Stimulated activated CD4-positive, alpha-beta T cell treated with anti-CD3 and anti-CD28 coated beads, Interleukin-15, amount 100 ng/mL, for 24 hours (primary cell): Measurements from ENCODE around the gene NXPE3.

Source experiments
- DNase-seq: peaks from one replicate; pipeline ENCODE4 v3.0.0-alpha.2; 2020

The NXPE3 gene

DNA sequence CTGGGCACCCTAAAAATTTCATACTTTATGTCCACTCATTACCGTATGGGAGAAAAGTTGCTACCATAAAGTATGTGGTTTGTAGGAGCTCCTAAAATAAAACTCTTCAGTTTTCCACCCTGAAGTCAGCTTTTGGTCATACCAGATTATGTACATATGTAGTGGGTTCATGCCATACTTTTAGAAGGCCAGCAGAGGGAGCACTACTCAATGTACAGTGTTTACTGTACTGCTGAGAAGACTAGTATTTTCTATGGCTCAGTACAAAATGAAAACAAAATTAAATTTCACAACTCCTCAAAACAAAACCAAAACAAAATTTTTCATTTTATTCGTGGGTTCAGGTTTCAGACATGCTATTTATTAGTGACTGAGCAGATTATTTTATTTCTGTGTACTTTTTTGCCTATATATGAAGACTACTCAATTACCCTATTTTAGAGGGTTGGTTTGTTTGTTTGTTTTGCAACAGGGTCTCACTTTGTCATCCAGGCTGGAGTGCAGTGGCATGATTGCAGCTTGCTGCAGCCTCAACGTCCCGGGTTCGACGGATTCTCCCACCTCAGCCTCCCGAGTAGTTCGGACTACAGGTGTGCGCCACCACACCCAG is 24.3 kb downstream of the NXPE3 start:
- peak; percentile 57 for DNase-seq

DNA sequence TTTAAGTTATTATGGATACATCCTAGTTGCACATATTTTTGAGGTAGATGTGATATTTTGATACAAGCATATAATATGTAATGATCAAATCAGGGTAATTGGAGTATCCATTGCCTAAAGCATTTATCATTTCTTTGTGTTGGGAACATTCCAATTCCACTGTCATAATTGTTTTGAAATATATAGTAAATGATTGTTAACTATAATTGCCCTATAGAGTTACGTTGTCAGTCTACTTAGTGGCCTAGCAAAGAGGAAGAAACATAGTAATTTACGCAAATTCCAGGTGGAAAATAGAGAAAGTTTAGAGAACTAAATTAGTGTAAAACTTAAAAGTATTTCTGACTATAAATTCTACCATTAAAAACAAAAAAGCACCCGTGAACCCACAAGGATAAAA is 24.9 kb downstream of the NXPE3 start:
- DNase-seq = no peak

DNA sequence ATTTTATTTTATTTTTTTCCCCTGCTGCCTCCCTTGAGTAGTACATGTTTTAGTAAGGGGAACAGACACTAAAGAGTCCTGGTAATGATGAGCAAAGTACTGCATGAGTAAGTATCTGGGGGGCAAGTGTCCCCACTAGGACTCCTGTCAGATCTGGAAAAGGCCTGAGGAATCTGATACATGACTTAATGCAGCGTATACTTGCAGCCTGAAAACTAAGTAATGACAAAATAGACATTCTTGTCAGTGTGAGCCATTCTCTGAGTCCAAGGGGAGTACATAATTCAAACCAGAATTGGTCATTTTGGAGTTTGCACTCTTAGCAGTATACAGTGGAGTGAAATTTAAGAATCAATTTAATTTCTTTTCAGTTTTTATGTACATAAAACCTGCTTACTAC is 27.5 kb downstream of the NXPE3 start:
- DNase-seq = no peak

DNA sequence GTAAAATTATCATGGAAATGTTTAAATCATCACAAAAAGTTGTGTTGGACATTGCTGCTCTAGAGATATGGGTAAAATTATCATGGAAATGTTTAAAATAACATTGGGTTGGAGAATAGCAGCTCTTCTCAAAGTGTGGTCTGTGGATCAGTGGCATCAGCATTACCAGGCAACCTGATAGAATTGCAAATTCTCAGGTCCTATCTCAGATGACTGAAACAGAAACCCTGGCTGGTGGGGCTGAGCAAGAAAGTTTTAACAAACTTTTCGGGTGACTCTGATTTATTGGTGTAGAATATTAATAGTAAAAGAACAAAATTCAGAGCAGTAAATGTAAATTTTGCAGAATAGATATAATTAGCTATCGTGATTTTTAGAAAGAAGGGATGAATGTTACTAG is 28.9 kb downstream of the NXPE3 start:
- no peak for DNase-seq

DNA sequence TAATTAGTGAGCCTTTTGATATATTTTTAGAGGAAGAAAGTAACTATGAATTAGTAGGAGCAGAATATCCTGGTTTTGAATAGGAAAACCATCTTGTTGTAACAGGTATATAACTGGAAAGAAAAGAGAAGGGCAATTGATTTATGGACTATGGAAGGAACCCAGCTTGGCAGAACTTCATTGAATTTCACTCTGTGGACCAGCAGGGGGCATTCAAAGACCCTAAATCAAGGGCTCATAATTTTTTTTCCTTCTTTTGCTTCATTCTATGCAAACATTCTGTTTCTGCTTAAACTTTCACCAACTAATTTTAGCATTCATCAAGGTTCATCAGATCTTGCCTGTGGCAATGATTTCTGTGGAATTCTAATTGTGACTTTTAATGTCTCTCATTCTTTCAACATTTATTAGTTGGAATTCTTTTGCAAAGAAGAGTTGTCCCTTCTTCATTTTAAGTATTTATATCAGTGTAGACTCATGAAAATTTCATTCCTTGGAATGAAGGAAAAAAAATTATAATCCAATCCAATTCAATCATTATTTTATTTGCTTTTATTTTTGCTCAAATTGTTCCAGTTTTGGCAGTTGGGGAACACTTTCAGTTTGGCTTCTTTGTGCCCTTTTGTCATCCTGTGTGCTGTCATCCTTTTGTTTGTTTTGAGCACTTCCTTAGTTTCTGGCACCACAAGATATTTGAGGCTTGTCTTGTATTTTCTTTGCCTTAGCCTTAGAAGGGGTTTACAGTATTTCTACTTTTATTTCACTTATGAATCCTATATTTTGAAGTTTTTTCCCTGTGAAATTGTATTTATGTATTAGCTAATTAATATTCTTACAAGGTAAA is 30.4 kb downstream of the NXPE3 start:
- peak; percentile 32 for DNase-seq

DNA sequence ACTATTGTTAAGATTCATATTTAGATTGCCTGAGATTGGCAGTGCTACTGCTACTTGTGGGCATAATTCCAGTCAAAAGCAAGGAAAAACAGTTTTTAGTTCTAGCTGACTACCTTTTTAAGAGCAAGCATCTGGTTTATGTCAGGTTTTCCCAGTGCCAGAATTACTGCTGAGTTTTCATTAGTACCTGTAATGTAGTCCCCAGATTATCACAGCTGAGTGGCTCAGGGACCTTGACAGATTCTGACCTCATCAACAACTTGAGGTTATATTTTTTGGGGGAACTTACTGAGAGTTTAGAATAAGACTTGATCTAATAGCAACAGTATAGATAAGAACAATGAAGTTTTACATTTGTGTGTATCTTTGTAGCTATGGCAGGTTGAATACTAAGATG is 31.0 kb downstream of the NXPE3 start:
- no peak for DNase-seq

DNA sequence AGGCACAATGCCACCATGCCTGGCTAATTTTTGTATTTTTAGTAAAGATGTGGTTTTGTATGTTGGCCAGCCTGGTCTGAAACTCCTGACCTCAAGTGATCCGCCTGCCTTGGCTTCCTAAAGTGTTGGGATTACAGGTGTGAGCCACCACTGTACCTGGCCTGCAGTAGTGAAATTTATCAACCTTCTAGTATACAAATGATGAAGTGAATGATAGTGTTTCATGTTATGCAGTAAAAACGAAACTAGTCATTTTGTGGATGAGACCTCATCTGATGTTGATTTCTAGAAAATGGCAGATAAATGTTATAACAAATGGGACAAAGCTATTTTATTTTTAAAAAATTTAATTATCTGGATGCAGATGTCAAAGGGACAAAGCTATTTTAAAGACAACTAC is 32.9 kb downstream of the NXPE3 start:
- DNase-seq = no peak

DNA sequence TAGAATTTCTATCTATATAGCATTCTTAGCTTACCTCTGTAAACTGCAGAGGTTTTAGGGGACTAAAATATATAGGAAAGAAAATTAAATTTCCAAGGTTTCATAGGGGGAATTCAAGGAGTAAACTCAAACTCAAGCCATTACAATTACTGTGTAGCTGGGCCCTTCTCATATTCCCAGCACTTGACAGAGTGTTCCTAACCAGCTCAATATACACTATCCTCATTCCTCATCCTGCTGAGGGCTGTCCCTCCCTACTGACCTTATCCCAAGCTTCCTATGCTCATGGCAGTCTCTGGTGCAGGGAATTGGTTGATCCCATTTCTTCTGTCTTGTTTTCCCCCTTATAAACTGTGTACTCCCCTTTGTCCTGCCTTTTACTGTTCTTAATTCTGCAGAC is 33.9 kb downstream of the NXPE3 start:
- DNase-seq = no peak

DNA sequence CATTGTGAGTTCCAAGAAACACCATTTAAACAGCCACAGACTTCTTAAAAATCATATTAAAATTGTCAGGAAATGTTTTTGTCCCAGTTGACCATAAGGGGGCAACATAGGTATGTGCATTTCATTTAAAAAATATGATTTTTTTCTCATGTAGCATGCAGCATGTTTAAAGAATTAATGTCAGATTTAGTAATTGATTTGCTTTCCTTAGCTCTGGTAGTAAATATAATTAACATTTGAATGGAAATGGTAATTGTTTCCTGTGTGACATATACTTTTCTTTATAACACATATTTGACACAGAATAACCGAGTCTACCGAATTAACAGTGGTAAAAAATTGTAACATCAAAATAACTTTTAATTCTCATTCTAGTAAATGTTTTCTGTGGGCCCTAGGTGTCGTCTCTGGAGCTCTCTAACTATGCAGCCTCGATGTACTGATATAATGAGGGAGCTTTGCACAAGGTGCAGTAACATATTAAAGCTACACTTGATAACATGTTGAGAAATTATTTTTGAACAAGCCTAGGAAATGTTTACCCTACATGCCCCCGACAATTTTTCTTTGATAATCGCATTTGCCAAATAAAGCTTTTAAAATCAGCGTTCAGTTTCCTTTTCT is 34.9 kb downstream of the NXPE3 start:
- no peak for DNase-seq

DNA sequence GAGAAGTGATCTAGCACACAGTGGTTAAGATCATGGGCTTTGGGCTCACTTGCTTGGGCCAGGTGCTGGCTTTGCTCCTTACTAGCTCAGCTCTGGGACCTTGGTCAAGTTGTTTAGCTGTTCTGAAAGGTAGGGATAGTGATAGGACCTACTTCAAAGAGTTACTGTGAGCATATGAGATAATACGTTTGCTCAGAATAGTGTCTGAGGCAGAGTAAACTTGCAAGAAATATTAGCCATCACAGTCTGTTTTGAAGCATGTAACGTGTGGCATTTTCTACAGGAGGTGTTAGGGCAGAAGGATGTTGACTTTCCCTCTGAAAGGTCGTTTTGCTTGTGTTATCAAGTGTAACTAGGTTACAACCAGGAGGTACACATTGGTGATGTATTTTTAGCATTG is 35.8 kb downstream of the NXPE3 start:
- DNase-seq = no peak

DNA sequence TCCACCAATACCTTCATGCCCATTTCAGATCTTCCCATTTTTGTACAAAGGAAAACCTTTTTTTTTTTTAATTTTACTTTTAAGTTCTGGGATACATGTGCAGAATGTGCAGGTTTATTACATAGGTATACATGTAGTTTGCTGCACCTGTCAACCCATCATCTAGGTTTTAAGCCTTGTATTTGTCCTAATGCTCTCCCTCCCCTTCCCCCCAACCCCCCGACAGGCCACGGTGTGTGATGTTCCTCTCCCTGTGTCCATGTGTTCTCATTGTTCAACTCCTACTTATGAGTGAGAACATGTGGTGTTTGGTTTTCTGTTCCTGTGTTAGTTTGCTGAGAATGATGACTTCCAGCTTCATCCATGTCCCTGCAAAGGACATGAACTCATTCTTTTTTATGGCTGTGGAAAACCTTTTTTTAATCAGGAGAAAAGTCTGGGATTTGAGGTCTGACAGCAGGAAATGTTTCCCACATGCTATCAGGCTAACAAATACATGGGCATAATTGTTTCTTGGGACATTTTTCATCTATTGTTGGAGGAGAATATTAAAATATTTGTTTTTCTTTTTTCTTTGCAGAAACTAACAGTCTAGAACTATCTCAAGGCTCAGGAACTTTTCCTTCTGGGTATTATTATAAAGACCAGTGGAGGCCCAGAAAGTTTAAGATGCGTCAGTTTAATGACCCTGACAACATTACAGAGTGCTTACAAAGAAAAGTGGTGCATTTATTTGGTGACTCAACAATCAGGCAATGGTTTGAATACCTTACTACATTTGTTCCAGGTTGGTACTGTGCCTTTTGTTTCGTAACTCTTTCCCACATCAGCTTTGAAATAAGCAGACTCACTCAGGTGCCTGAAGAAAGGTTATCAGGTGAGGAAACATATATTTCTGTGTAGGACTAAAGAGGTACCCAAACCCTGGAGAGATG is 37.5 kb downstream of the NXPE3 start:
- DNase-seq = no peak

DNA sequence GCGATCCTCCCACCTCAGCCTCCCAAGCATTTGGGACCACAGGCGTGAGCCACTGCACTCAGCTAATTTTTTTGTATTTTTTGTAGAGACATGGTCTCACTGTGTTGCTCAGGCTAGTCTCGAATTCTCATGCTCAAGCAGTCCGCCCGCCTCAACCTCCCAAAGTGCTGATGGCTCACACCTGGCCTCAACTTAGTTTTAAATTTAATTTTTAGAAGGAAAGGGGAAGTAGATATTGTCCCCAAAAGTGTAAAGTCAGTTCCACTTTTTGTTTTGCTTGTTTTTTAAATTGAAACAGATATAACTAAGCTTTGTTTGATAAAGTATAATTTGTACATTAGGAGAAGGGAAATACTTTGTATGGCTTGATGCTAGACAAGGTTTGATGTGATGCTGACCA is 39.0 kb downstream of the NXPE3 start:
- no peak for DNase-seq

DNA sequence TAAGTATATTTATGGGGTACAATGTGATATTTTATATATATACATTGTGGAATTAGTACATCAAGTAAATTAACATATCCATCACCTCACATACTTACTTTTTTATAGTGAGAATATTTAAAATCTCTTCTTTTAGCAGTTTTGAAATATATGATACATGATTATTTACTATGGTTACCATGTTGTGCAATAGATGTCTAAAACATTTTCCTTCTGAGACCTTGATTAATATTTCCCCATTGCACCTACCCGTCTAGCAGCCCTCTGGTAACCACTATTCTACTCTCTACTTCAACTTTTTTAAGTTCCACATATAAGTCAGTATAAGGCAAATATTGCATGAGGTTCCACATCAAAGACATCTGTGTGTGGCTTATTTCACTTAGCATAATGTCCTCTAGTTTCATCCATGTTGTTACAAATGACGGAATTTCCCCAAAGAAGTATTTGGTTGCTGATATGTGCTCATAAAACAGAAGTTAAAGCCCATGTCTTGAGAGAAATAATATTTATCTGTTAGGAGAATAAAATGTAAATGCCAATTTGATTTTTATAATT is 40.7 kb downstream of the NXPE3 start:
- DNase-seq = no peak

DNA sequence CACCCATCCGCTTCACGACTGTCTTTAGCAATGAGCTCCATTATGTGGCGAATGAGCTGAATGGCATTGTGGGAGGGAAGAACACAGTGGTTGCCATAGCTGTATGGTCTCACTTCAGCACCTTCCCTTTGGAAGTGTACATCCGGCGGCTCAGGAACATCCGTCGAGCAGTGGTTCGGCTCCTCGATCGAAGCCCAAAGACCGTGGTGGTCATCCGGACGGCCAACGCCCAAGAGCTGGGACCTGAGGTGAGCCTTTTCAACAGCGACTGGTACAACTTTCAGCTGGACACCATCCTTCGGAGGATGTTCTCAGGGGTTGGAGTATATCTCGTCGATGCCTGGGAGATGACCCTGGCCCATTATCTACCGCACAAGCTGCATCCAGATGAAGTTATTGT is 42.5 kb downstream of the NXPE3 start:
- DNase-seq = no peak

DNA sequence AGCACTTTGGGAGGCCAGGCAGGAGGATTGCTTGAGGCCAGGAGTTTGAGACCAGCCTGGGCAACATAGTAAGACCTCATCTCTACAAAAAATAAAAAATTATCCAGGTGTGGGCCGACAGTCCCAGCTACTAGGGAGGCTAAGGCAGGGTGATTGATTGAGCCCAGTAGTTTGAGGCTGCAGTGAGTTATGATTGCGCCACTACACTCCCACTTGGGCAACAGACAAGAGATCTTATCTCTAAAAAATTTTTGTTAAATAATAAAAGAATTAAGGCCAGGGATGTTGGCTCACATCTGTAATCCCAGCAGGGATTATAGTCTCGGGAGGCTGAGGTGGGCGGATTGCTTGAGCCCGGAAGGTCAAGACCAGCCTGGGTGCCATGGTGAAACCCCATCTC is 44.5 kb downstream of the NXPE3 start:
- no peak for DNase-seq

DNA sequence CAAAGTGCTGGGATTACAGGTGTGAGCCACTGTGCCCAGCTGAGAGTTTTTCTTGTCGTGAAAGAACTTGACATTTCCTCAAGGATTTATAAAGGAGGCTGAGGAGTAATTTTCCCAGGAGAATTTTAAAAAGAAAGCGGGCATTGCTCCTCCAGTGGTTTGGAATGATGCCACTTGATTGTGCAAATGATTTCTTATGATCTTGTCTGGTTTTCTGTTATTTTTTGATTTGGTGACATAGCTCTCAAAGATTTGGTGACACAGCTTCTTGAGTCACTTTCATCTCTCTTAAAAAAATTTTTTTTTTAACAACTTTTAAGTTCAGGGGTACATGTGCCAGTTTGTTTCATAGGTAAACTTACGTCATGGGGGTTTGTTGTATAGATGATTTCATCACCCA is 45.7 kb downstream of the NXPE3 start:
- no peak for DNase-seq

DNA sequence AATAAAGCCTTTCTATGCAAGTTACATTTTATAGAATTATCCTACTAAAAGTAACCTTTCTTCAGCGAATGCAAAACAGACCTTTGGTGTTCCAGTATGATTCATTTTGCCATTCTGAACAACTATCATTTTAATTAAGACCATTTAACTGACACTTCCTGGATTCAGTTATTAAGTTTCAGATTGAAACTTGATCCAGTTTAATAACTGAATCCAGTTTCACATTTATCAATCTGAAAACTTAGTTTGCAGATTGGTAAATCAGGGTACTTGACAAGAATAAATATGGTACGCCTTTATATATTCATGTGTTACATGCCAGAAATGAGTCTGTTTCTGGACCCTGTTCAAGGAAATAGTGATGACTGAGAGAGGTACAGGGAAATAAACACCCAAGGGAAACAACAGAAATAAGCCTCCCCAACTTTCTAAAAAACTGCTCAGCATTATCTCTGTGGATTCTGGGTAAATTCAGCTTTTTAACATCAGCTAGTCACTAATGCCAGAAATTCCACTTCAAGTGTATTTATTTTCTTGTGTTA is 47.0 kb downstream of the NXPE3 start:
- no peak for DNase-seq

DNA sequence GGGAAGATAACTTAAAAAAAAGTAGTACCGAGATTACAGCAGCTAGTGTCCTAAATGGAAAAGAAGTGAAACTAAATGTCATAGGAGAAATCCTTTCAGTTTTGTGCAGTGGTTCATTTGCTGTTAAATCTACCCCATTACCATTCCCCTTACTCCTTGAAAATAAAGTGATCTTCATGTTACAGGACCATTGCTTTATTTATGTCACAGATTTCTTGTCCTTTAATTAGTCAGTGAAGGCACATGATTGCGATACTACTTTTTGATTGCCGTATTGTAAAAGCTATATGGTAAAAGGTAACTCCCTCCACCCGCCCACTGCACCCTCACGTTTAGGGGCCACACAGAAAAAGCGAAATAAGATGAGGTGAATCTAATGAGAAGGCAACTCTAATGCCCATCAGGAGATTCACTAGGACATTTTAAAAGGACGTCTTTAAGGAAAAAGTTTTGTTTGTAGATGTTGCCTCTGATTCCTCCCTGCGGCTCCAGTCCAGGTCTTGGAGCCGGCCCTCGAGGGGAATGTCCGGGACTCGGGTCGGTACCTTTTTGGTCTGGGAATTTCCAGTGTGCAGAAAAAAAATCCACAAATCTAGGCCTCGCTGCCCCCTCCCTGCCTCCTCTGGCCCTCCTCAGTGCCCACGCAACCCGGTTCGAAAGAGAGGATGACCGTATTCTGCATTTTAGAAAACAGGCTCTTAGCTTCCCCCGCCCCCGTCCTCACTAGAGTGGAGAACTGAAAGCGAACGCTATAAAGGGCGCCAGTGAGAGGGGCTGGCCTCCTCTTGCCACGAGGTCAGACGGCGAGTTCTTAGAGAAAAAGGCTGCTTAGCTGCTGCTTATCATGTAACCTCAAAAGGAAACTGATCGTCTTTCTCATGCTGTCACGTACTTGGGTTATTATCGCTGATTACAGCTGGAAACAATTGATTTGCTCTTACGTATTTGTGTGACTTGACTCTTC is 48.5 kb downstream of the NXPE3 start:
- DNase-seq = peak; percentile 93

DNA sequence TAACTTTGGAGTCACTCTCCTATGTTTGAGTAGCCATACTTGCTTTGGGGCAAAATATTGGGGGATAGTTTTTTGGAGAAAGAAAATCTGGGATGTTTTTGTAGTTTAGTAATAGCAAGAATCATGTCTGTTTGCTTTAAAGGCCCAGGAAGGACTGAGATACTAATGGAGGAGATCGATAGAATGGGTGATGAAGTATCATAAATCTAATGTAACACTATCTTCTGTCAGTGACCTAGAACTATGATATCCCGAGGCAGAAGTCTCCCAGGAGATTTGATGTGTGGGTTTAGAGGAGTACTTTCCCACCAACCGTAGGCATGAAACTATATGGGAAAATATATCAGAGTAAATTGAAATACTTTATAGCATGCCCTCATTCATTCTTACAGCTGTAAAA is 49.3 kb downstream of the NXPE3 start:
- no peak for DNase-seq

DNA sequence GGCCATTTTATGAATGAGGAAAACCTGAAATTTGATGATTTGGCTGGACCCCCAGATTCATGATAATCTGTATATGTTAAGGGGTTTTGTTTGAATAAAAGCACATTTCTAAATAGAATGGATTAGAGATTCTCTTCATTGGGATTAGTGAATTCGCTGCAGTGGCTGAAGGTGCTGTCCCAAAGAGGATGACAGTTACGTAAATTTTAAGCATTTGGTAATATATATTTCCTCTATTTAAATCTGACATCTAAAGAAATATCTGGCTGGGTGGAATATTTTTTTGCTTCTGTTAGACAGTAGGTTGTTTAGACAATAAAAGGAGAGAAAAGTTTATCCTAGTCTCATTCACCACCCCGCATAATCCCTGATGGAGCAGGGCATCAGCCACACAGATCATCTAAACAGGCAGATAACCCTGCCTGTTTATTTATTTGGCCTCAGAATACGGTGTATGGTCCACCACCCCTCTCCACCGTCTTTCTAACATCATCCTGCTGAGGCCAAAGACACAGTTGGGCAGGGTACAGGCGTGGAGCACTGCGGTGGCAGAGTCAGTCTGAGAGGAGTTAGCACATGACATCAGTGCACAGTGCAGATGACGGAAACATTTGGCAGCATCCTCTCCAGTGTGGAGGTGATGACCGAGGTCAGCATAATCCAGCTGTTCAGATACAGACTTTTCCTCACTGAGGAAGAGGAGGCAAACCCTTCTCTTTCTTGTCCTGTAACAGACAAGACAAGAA is 49.9 kb downstream of the NXPE3 start:
- peak; percentile 68 for DNase-seq

DNA sequence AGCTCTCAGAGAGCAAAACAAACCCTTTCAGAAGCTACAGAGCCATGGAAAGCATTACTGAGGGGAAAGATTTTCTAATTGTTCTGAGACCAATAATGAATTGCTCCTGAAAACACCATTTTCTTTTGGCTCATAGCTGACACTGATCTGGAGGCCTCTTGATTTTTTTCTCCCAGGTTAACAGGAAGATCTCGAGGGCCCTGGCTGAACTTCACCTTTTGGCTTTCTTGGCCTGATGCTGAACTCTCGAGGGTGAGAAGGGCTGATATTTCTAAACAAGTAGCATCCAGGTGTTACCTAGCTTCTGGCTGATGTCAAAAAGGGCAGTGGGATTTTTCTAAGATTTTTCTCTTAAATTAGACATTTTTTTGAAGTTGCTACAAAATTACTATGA is 50.4 kb downstream of the NXPE3 start:
- DNase-seq = no peak
